CD1c-positive myeloid dendritic cell (primary cell): ENCODE data around the gene C7orf33.

ENCODE experiments used
- DNase-seq: peaks from one replicate; pipeline ENCODE4 v3.0.0-alpha.2; 2016; ENCODE audit errors: extremely low spot score

Gene C7orf33

GRCh38 chr7:148626828-148627227 is 36.3 kb downstream of the C7orf33 start:
- DNase-seq = no peak

GRCh38 chr7:148628011-148628410 is 37.4 kb downstream of the C7orf33 start:
- no peak for DNase-seq

GRCh38 chr7:148630078-148630477 is 39.5 kb downstream of the C7orf33 start:
- DNase-seq = peak; percentile 44

GRCh38 chr7:148633761-148634160 is 43.2 kb downstream of the C7orf33 start:
- no peak for DNase-seq

GRCh38 chr7:148637094-148637493 is 46.5 kb downstream of the C7orf33 start:
- DNase-seq = no peak

- no peak for DNase-seq
These were observed 55.3 kb downstream of the C7orf33 start for GRCh38 chr7:148645898-148646297.

- no peak for DNase-seq
These were observed 59.8 kb downstream of the C7orf33 start for GRCh38 chr7:148650232-148650858.

- no peak for DNase-seq
These were observed 62.2 kb downstream of the C7orf33 start for GRCh38 chr7:148652773-148653172.

- no peak for DNase-seq
These were observed 67.4 kb downstream of the C7orf33 start for GRCh38 chr7:148657929-148658328.

GRCh38 chr7:148661471-148661870 is 70.9 kb downstream of the C7orf33 start:
- no peak for DNase-seq

GRCh38 chr7:148662646-148663045 is 72.1 kb downstream of the C7orf33 start:
- no peak for DNase-seq

GRCh38 chr7:148664324-148664723 is 73.8 kb downstream of the C7orf33 start:
- DNase-seq = no peak

GRCh38 chr7:148665221-148665620 is 74.7 kb downstream of the C7orf33 start:
- no peak for DNase-seq
